SU-DHL-6 (cell line): ENCODE results near the gene SAMSN1.

Experiments used
- H2AFZ ChIP-seq: fragments of 200-600 bp; sonication (generic); 2 replicates; pipeline ENCODE4 v1.6.1; 2014; ENCODE audit warnings: low read depth, mild to moderate bottlenecking, moderate library complexity, mixed read lengths, antibody characterized with exemption, low read length; ENCODE audit not compliant: severe bottlenecking
- H3F3A ChIP-seq: fragments of 200-600 bp; shearing (Covaris generic); 2 replicates; pipeline ENCODE4 v1.6.0; 2016; ENCODE audit warnings: antibody characterized with exemption, mild to moderate bottlenecking; ENCODE audit not compliant: insufficient read depth
- H3K27ac ChIP-seq: fragments of 200-600 bp; sonication (generic); 2 replicates; pipeline ENCODE4 v1.5.1; 2016; ENCODE audit warnings: low read depth, mild to moderate bottlenecking, low read length, moderate library complexity, mixed read lengths
- H3K27me3 ChIP-seq: fragments of 200-600 bp; sonication (generic), shearing (Covaris generic); 2 replicates; pipeline ENCODE4 v1.6.0; 2014; ENCODE audit warnings: mild to moderate bottlenecking, low read length
- H3K36me3 ChIP-seq: fragments of 200-600 bp; sonication (generic); 2 replicates; pipeline ENCODE4 v1.6.1; 2014; ENCODE audit warnings: mild to moderate bottlenecking, low read length, mixed read lengths
- H3K4me2 ChIP-seq: fragments of 300-600, 200-600 bp; shearing (Covaris generic), sonication (generic); 2 replicates; pipeline ENCODE4 v1.6.0; 2014; ENCODE audit warnings: low read length, low read depth, mild to moderate bottlenecking; ENCODE audit not compliant: poor library complexity, severe bottlenecking
- H3K4me3 ChIP-seq: fragments of 200-600 bp; sonication (generic); 2 replicates; pipeline ENCODE4 v1.5.1; 2014; ENCODE audit warnings: antibody characterized with exemption, low read length, mild to moderate bottlenecking, mixed read lengths; ENCODE audit not compliant: insufficient read depth, poor library complexity, severe bottlenecking
- H3K79me2 ChIP-seq: fragments of 200-600 bp; sonication (generic); 2 replicates; pipeline ENCODE4 v1.6.1; 2014; ENCODE audit warnings: mild to moderate bottlenecking, low read length, moderate library complexity; ENCODE audit not compliant: insufficient read depth
- H3K9ac ChIP-seq: fragments of 200-600 bp; sonication (generic); 2 replicates; pipeline ENCODE4 v1.7.0; 2014; ENCODE audit warnings: mild to moderate bottlenecking, low read length
- H3K9me2 ChIP-seq: fragments of 200-600 bp; sonication (generic); replicated peaks from 2 replicates; pipeline ENCODE4 v1.6.1; 2014; ENCODE audit warnings: low read length; ENCODE audit not compliant: insufficient read depth
- H3K9me3 ChIP-seq: fragments of 200-600 bp; sonication (generic); 2 replicates; pipeline ENCODE4 v1.6.1; 2014; ENCODE audit warnings: low read length, mixed read lengths; ENCODE audit not compliant: insufficient read depth
- H4K20me1 ChIP-seq: fragments of 200-600 bp; sonication (generic); 2 replicates; pipeline ENCODE4 v1.6.1; 2014; ENCODE audit warnings: low read depth, mild to moderate bottlenecking, antibody characterized with exemption, low read length, moderate library complexity, mixed read lengths
- CTCF ChIP-seq: fragments of 200-600 bp; sonication (generic); IDR thresholded peaks from one replicate; pipeline ENCODE4 v1.5.1; 2017; ENCODE audit warnings: antibody characterized with exemption, mild to moderate bottlenecking, low read length, moderate library complexity; ENCODE audit not compliant: insufficient read depth, poor library complexity, severe bottlenecking
- EZH2phosphoT487 ChIP-seq: fragments of 200-600 bp; sonication (generic), shearing (Covaris generic); conservative IDR thresholded peaks from 2 replicates; pipeline ENCODE4 v1.6.1; 2018; ENCODE audit warnings: mild to moderate bottlenecking, antibody characterized with exemption, low read length, moderate library complexity, mixed read lengths

SAMSN1 gene

GRCh38 chr21:14456911-14457310 lies 89.2 kb downstream of the SAMSN1 start:
- H3K27ac ChIP-seq, result no peak overlapping the region
- H4K20me1 ChIP-seq, result no peaks in the 10 kb centered on the region
- no peak overlapping the region for H3K4me3 ChIP-seq
- H3K36me3 ChIP-seq, result no peaks in the 10 kb centered on the region
- no peaks in the 10 kb centered on the region for H3F3A ChIP-seq
- no peak overlapping the region for H2AFZ ChIP-seq
- H3K9me2 ChIP-seq, result no peaks in the 10 kb centered on the region
- no peaks in the 10 kb centered on the region for H3K9me3 ChIP-seq
- no peaks in the 10 kb centered on the region for H3K79me2 ChIP-seq
- TF ChIP-seq CTCF (no peak), EZH2phosphoT487 (no peak)
- H3K4me2 ChIP-seq, result no peak overlapping the region
- H3K27me3 ChIP-seq, result no peaks in the 10 kb centered on the region
- H3K9ac ChIP-seq, result no peak overlapping the region

GRCh38 chr21:14454016-14455009 lies 91.8 kb downstream of the SAMSN1 start:
- Histone ChIP-seq H3K9me3 (no peaks in the 10 kb centered on the region), H3K27ac (no peak overlapping the region), H2AFZ (no peak overlapping the region), H3K4me3 (no peak overlapping the region), H3K9ac (no peak overlapping the region), H3K79me2 (no peaks in the 10 kb centered on the region), H4K20me1 (no peaks in the 10 kb centered on the region), H3K36me3 (no peaks in the 10 kb centered on the region), H3K4me2 (no peak overlapping the region), H3F3A (no peaks in the 10 kb centered on the region), H3K27me3 (no peaks in the 10 kb centered on the region), H3K9me2 (no peaks in the 10 kb centered on the region)
- TF ChIP-seq CTCF, result no peak
- no peak for TF ChIP-seq EZH2phosphoT487

DNA sequence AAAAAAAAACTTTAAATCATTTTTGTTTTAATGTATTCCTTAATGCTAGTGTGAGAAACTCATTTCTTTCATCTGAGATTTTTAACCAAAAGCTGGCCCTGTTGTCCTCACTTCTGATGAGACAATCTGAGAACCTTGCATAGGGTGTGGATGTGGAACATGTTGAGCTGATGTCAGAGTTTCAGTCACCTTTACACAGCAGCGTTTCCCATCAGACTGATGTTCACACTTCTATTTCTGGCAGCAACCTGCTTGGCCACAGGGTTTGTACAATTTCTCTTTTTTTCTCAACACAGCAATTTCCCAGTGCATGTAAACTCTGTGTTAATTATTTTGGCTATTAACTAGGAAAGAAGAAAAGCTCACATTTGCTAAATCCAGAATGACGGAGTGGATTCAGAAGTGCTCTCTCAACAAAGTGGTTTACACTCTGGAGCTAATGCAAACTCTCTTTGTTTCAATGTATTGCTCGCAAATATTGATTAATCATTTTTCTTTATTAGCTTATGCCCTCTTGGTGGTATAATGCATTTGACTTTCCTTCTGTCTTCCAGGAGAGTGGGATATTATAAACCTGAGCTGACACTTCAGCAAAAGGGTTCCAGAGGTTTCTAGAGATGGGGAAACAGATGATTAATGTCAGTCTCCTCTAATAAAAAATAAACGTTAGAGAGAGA lies 92.6 kb downstream of the SAMSN1 start:
- no peak overlapping the region for H3K4me2 ChIP-seq
- no peak overlapping the region for H3K9ac ChIP-seq
- no peaks in the 10 kb centered on the region for H4K20me1 ChIP-seq
- H3K27me3 ChIP-seq, result no peaks in the 10 kb centered on the region
- H3K27ac ChIP-seq, result no peak overlapping the region
- H3F3A ChIP-seq, result no peaks in the 10 kb centered on the region
- H3K9me2 ChIP-seq, result no peaks in the 10 kb centered on the region
- no peaks in the 10 kb centered on the region for H3K36me3 ChIP-seq
- no peak overlapping the region for H2AFZ ChIP-seq
- H3K79me2 ChIP-seq, result no peaks in the 10 kb centered on the region
- no peaks in the 10 kb centered on the region for H3K9me3 ChIP-seq
- H3K4me3 ChIP-seq, result no peak overlapping the region
- TF ChIP-seq EZH2phosphoT487, result no peak
- TF ChIP-seq CTCF, result no peak
